Peyer's patch (tissue), 4 donors: Measurements from ENCODE around the gene LAMC2. TPM values are rescaled to one million over a fixed set of nuclear protein-coding genes. Genes with fewer than 3 reads are reported as not detected.

Experiments used
- DNase-seq, 3 donors: peaks; one replicate each; pipeline ENCODE4 v3.0.0-alpha.2; 2017 to 2019
- H3K27ac ChIP-seq, 4 donors: fragments of 200-600 bp; sonication (generic); one replicate each; pipeline ENCODE4 v1.5.1; 2016 to 2019
- H3K27me3 ChIP-seq, 2 donors: fragments of 200-600 bp; sonication (generic); one replicate each; pipeline ENCODE4 v1.5.1; 2019
- H3K36me3 ChIP-seq, 3 donors: fragments of 200-600 bp; sonication (generic); one replicate each; pipeline ENCODE4 v1.5.1; 2016 to 2019
- H3K4me1 ChIP-seq, 4 donors: fragments of 200-600 bp; sonication (generic); one replicate each; pipeline ENCODE4 v1.5.1; 2016 to 2019
- H3K4me3 ChIP-seq, 4 donors: fragments of 200-600 bp; sonication (generic); 1 replicate in 3 of 4; 2 replicates in 1 of 4; pipeline ENCODE4 v1.5.1; 2016 to 2019; ENCODE audit warnings: mild to moderate bottlenecking in 1 of 4
- H3K9me3 ChIP-seq, 4 donors: fragments of 200-600 bp; sonication (generic); one replicate each; pipeline ENCODE4 v1.5.1; 2016 to 2019; ENCODE audit warnings: mild to moderate bottlenecking in 1 of 4
- CTCF ChIP-seq, 6 experiments: fragments of 450-650 bp in 4 of 6; fragments of 200-600 bp in 2 of 6; sonication (generic) in 1 of 6; IDR thresholded peaks; one replicate each; pipeline ENCODE4 v1.5.1; 2017 to 2019; ENCODE audit warnings: antibody characterized with exemption in 6 of 6, mild to moderate bottlenecking in 3 of 6, moderate library complexity in 1 of 6
- POLR2A ChIP-seq, 2 donors: fragments of 450-650 bp; IDR thresholded peaks; one replicate each; pipeline ENCODE4 v1.5.1; 2017; ENCODE audit warnings: antibody characterized with exemption in 2 of 2, mild to moderate bottlenecking in 2 of 2, moderate library complexity in 2 of 2
- total RNA-seq, 4 donors: library from RNA; depleted of rRNA; stranded (reverse); fragments of >200 nt; gene quantifications; one replicate each; pipeline ENCODE4 v1.1.0, GENCODE V29; 2016

Gene LAMC2
- total RNA-seq, 4 donors from 2014 or later, result 3.3 to 29.7 (median 17.3) TPM

GRCh38 chr1:183230413-183230812 is 44.3 kb downstream of the LAMC2 start:
- TF ChIP-seq POLR2A (IDR thresholded peaks at IDR 0.05) (no peak), CTCF (IDR thresholded peaks at IDR 0.05) (no peak)
- no peak for DNase-seq
- H3K4me1 ChIP-seq, result peaks cover 0 to 5% (median 0%) of the 10 kb centered on the region in 4 donors

DNA sequence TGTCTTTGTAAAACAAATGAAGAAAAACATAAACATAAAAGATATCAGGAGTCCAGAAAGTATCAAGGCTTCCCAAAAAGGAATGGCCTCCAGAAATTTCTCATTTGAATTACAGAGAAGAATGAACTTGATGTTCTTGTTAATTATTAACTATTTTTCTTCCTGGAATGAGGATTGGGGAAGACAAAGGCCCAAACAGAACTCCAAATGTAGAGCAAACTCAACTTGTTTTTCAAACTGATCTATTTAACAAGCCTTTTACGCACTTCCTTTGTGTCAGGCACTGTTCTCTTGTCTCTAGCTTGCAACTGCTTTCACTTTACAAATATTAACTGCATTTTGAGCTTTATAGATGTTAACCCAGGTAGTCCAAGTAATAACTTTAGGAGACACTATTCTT is 45.5 kb downstream of the LAMC2 start:
- Histone ChIP-seq H3K27ac (no peak overlapping the region), H3K27me3 (no peaks in the 10 kb centered on the region), H3K4me1 (peaks cover 0 to 5% (median 0%) of the 10 kb centered on the region in 4 donors), H3K36me3 (peaks cover 0 to 4% (median 0%) of the 10 kb centered on the region in 3 donors), H3K4me3 (no peak overlapping the region), H3K9me3 (no peaks in the 10 kb centered on the region)
- DNase-seq, result no peak
- TF ChIP-seq CTCF (IDR thresholded peaks at IDR 0.05) (no peak), POLR2A (IDR thresholded peaks at IDR 0.05) (no peak)

More at GRCh38 chr1:183230413-183230812, 44.3 kb downstream of the LAMC2 start:
- H3K27me3 ChIP-seq, result no peaks in the 10 kb centered on the region
- H3K27ac ChIP-seq, result no peak overlapping the region
- H3K4me3 ChIP-seq, result no peak overlapping the region
- H3K36me3 ChIP-seq, result peaks cover 0 to 4% (median 0%) of the 10 kb centered on the region in 3 donors
- H3K9me3 ChIP-seq, result no peaks in the 10 kb centered on the region

GRCh38 chr1:183233113-183233512 is 47.0 kb downstream of the LAMC2 start:
- Histone ChIP-seq H3K27me3 (no peaks in the 10 kb centered on the region), H3K36me3 (no peaks in the 10 kb centered on the region), H3K27ac (no peak overlapping the region), H3K4me1 (peaks cover 0 to 5% (median 0%) of the 10 kb centered on the region in 4 donors), H3K4me3 (no peak overlapping the region), H3K9me3 (no peaks in the 10 kb centered on the region)
- DNase-seq, result no peak
- TF ChIP-seq POLR2A (IDR thresholded peaks at IDR 0.05) (no peak), CTCF (IDR thresholded peaks at IDR 0.05) (no peak)

GRCh38 chr1:183234660-183235476 is 48.8 kb downstream of the LAMC2 start:
- Histone ChIP-seq H3K4me3 (peak overlapping the region in 1 of 4 donors; percentile 15), H3K9me3 (no peaks in the 10 kb centered on the region), H3K27me3 (no peaks in the 10 kb centered on the region), H3K27ac (peak overlapping the region; percentile 24 to 77 (median 48)), H3K4me1 (peaks cover 0 to 5% (median 0%) of the 10 kb centered on the region in 4 donors), H3K36me3 (peaks cover 0 to 11% (median 0%) of the 10 kb centered on the region in 3 donors)
- peak; percentile 23 to 55 (median 45) for TF ChIP-seq CTCF (IDR thresholded peaks at IDR 0.05)
- no peak for TF ChIP-seq POLR2A (IDR thresholded peaks at IDR 0.05)
- peak in 1 of 3 donors; percentile 64 for DNase-seq

DNA sequence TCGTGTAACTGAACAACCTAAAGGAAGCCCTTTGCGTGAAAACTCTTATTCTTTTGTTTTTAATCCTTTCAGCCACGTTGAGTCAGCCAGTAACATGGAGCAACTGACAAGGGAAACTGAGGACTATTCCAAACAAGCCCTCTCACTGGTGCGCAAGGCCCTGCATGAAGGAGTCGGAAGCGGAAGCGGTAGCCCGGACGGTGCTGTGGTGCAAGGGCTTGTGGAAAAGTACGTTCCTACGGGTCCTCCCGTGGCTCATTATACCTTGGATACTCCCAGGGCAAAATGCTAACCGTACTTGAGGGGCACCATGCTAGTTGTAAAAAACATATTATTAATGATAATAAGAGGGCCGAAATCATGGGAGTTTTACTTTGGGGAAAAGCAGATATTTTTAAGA is 49.4 kb downstream of the LAMC2 start:
- Histone ChIP-seq H3K27ac (peak overlapping the region; percentile 24 to 77 (median 48)), H3K4me1 (peaks cover 0 to 5% (median 0%) of the 10 kb centered on the region in 4 donors), H3K27me3 (no peaks in the 10 kb centered on the region), H3K9me3 (no peaks in the 10 kb centered on the region), H3K4me3 (no peak overlapping the region), H3K36me3 (peaks cover 0 to 11% (median 0%) of the 10 kb centered on the region in 3 donors)
- no peak for DNase-seq
- TF ChIP-seq POLR2A (IDR thresholded peaks at IDR 0.05) (no peak), CTCF (IDR thresholded peaks at IDR 0.05) (no peak)
